Testis (tissue), 2 donors: ENCODE results near the gene UVSSA.

Experiments used
- CTCF ChIP-seq, 3 experiments: fragments of 450-650 bp in 2 of 3; fragments of 200-600 bp in 1 of 3; sonication (generic) in 1 of 3; IDR thresholded peaks; one replicate each; pipeline ENCODE4 v1.5.1; 2016 to 2019; ENCODE audit warnings: antibody characterized with exemption in 3 of 3, mild to moderate bottlenecking in 2 of 3, moderate library complexity in 1 of 3
- POLR2A ChIP-seq: fragments of 450-650 bp; IDR thresholded peaks from one replicate; pipeline ENCODE4 v1.6.1; 2017; ENCODE audit warnings: antibody characterized with exemption, mild to moderate bottlenecking, moderate library complexity

GRCh38 chr4:1421657-1422056 lies 74.6 kb downstream of the UVSSA start:
- TF ChIP-seq CTCF (IDR thresholded peaks at IDR 0.05) (no peak), POLR2A (no peak)
